HG03469 (cell line): ENCODE measurements around the gene CCNB1IP1.
A peak's percentile ranks its signal among the peaks of the same experiment; 100 is the strongest.
"Not testable (repeated sequence)": the region's sequence is repeated elsewhere in the genome, so short reads cannot be mapped to it uniquely, and the experiment has no call there.

ENCODE experiments used
- ATAC-seq: cut with Tn5 transposase; IDR thresholded peaks from one replicate; pipeline ENCODE4 v1.9.1; 2021; ENCODE audit warnings: mild to moderate bottlenecking, moderate library complexity, moderate number of reproducible peaks; ENCODE audit not compliant: unreplicated experiment

The CCNB1IP1 gene

GRCh38 chr14:20332788-20333493 lies at the start of gene CCNB1IP1:
Gene CCNB1IP1 (minus strand): TSS chr14:20333279. CDS start chr14:20316523, 16,756 bp downstream.
- peak; percentile 97 for ATAC-seq

- ATAC-seq = no peak
These were observed 49.4 kb upstream of the CCNB1IP1 start for GRCh38 chr14:20382526-20382925.

GRCh38 chr14:20381341-20381740 lies 48.3 kb upstream of the CCNB1IP1 start:
- no peak for ATAC-seq

- no peak for ATAC-seq
These were observed 47.6 kb upstream of the CCNB1IP1 start for GRCh38 chr14:20380681-20381080.

- ATAC-seq = no peak
These were observed 46.7 kb upstream of the CCNB1IP1 start for GRCh38 chr14:20379743-20380142.

- no peak for ATAC-seq
These were observed 44.1 kb upstream of the CCNB1IP1 start for GRCh38 chr14:20377171-20377570.

- ATAC-seq = no peak
These were observed 43.1 kb upstream of the CCNB1IP1 start for GRCh38 chr14:20376071-20376588.

GRCh38 chr14:20375471-20375870 lies 42.4 kb upstream of the CCNB1IP1 start:
- no peak for ATAC-seq

- no peak for ATAC-seq
These were observed 39.7 kb upstream of the CCNB1IP1 start for GRCh38 chr14:20372796-20373195.

- no peak for ATAC-seq
These were observed 32.8 kb upstream of the CCNB1IP1 start for GRCh38 chr14:20365928-20366327.

- ATAC-seq = not testable (repeated sequence)
These were observed 25.4 kb upstream of the CCNB1IP1 start for GRCh38 chr14:20358474-20358873.

- ATAC-seq = no peak
These were observed 23.3 kb upstream of the CCNB1IP1 start for GRCh38 chr14:20356422-20356821.

- no peak for ATAC-seq
These were observed 17.8 kb upstream of the CCNB1IP1 start for GRCh38 chr14:20350860-20351259.

- ATAC-seq = no peak
These were observed 17.2 kb upstream of the CCNB1IP1 start for GRCh38 chr14:20350282-20350681.

- ATAC-seq = no peak
These were observed 14.7 kb upstream of the CCNB1IP1 start for GRCh38 chr14:20347747-20348146.

GRCh38 chr14:20346713-20347112 lies 13.6 kb upstream of the CCNB1IP1 start:
- ATAC-seq = no peak

GRCh38 chr14:20345366-20345765 lies 12.3 kb upstream of the CCNB1IP1 start:
- ATAC-seq = no peak

- ATAC-seq = no peak
These were observed 10.8 kb upstream of the CCNB1IP1 start for GRCh38 chr14:20343862-20344220.

- ATAC-seq = peak; percentile 95
These were observed 10.2 kb upstream of the CCNB1IP1 start, which contains the start of gene PARP2 for GRCh38 chr14:20343092-20343861. Gene PARP2 (plus strand): TSS chr14:20343635. CDS start chr14:20343642, 7 bp downstream.

GRCh38 chr14:20341646-20342045 lies 8.6 kb upstream of the CCNB1IP1 start:
- no peak for ATAC-seq

GRCh38 chr14:20341032-20341431 lies 8.0 kb upstream of the CCNB1IP1 start:
- not testable (repeated sequence) for ATAC-seq

GRCh38 chr14:20334017-20334416 lies 938 bp upstream of the CCNB1IP1 start:
- ATAC-seq = no peak
